ENCODE measurements around the gene AP3B2. TPM values are rescaled to one million over a fixed set of nuclear protein-coding genes. Genes with fewer than 3 reads are reported as not detected.

AP3B2 gene
- polyA plus RNA-seq, 1 donor (not counting 4 experiments of a cell fraction or from before 2014, with no cell fraction given), result 0.25 TPM

GRCh38 chr15:82655606-82656005 is 54.1 kb downstream of the AP3B2 start:
- Histone ChIP-seq H3K79me2 (ENCODE audit: control insufficient read depth, insufficient read depth, low read length) (no peaks in the 10 kb centered on the region), H3K36me3 (ENCODE audit: control insufficient read depth in 2 of 2, extremely low read depth in 1 of 2, insufficient read depth in 2 of 2, low read length in 2 of 2) (no peaks in the 10 kb centered on the region), H3K27me3 (ENCODE audit: control insufficient read depth, extremely low read depth, insufficient read depth, low read length) (no peaks in the 10 kb centered on the region), H3K9ac (ENCODE audit: control insufficient read depth, extremely low read depth, insufficient read depth, low read length) (no peak overlapping the region), H3K4me3 (ENCODE audit: control insufficient read depth in 2 of 3, extremely low read depth in 1 of 3, insufficient read depth in 2 of 3, low read depth in 1 of 3, low read length in 3 of 3) (no peak overlapping the region), H4K20me1 (ENCODE audit: control insufficient read depth, extremely low read depth, insufficient read depth, low read length) (no peaks in the 10 kb centered on the region), H3K9me1 (ENCODE audit: control insufficient read depth, extremely low read depth, insufficient read depth, low read length) (no peaks in the 10 kb centered on the region), H3K27ac (ENCODE audit: control insufficient read depth, insufficient read depth, low read length) (no peak overlapping the region), H3K4me1 (ENCODE audit: control insufficient read depth, extremely low read depth, insufficient read depth, low read length) (no peaks in the 10 kb centered on the region), H3K9me3 (ENCODE audit: control insufficient read depth, low read depth, low read length) (no peaks in the 10 kb centered on the region), H3K4me2 (ENCODE audit: control insufficient read depth, extremely low read depth, insufficient read depth, low read depth, low read length) (no peak overlapping the region), H2AFZ (ENCODE audit: control insufficient read depth, low read length) (no peak overlapping the region)
- dilution Hi-C loops (cut with MboI; ENCODE audit: extremely low pct_ligation_motif_present, low sequenced_read_pairs), result no loop called here
- no peak for DNase-seq (ENCODE audit: low read depth, low spot score)
- TF ChIP-seq CTCF (optimal IDR thresholded peaks at IDR 0.05 in 1 of 3, IDR thresholded peaks at IDR 0.05 in 1 of 3, conservative IDR thresholded peaks at IDR 0.05 in 1 of 3; ENCODE audit: extremely low read depth in 1 of 3, insufficient read depth in 2 of 3, low read length in 3 of 3) (no peak), EZH2 (IDR thresholded peaks at IDR 0.05; ENCODE audit: low read length) (no peak)
- FAIRE-seq, result no peak

GRCh38 chr15:82653483-82654168 is 56.0 kb downstream of the AP3B2 start:
- no peak for DNase-seq (ENCODE audit: low read depth, low spot score)
- dilution Hi-C loops (cut with MboI; ENCODE audit: extremely low pct_ligation_motif_present, low sequenced_read_pairs), result no loop called here
- Histone ChIP-seq H3K4me3 (ENCODE audit: control insufficient read depth in 2 of 3, extremely low read depth in 1 of 3, insufficient read depth in 2 of 3, low read depth in 1 of 3, low read length in 3 of 3) (no peak overlapping the region), H3K4me1 (ENCODE audit: control insufficient read depth, extremely low read depth, insufficient read depth, low read length) (no peaks in the 10 kb centered on the region), H3K9me3 (ENCODE audit: control insufficient read depth, low read depth, low read length) (no peaks in the 10 kb centered on the region), H3K27me3 (ENCODE audit: control insufficient read depth, extremely low read depth, insufficient read depth, low read length) (peaks cover 13% of the 10 kb centered on the region), H3K27ac (ENCODE audit: control insufficient read depth, insufficient read depth, low read length) (no peak overlapping the region), H2AFZ (ENCODE audit: control insufficient read depth, low read length) (no peak overlapping the region), H4K20me1 (ENCODE audit: control insufficient read depth, extremely low read depth, insufficient read depth, low read length) (peaks cover 3% of the 10 kb centered on the region), H3K9ac (ENCODE audit: control insufficient read depth, extremely low read depth, insufficient read depth, low read length) (no peak overlapping the region), H3K79me2 (ENCODE audit: control insufficient read depth, insufficient read depth, low read length) (no peaks in the 10 kb centered on the region), H3K4me2 (ENCODE audit: control insufficient read depth, extremely low read depth, insufficient read depth, low read depth, low read length) (no peak overlapping the region), H3K9me1 (ENCODE audit: control insufficient read depth, extremely low read depth, insufficient read depth, low read length) (no peaks in the 10 kb centered on the region), H3K36me3 (ENCODE audit: control insufficient read depth in 2 of 2, extremely low read depth in 1 of 2, insufficient read depth in 2 of 2, low read length in 2 of 2) (no peaks in the 10 kb centered on the region)
- TF ChIP-seq CTCF (optimal IDR thresholded peaks at IDR 0.05 in 1 of 3, IDR thresholded peaks at IDR 0.05 in 1 of 3, conservative IDR thresholded peaks at IDR 0.05 in 1 of 3; ENCODE audit: extremely low read depth in 1 of 3, insufficient read depth in 2 of 3, low read length in 3 of 3), result no peak
- TF ChIP-seq EZH2 (IDR thresholded peaks at IDR 0.05; ENCODE audit: low read length), result no peak
- FAIRE-seq, result no peak
